OCI-LY1 (cell line): ENCODE data around the gene ADAT3.

Experiments
- H2AFZ ChIP-seq: fragments of 200-600 bp; sonication (generic), shearing (Covaris generic); 2 replicates; pipeline ENCODE4 v1.6.0; 2014; ENCODE audit warnings: antibody characterized with exemption, mild to moderate bottlenecking, low read length
- H3F3A ChIP-seq: fragments of 200-600 bp; sonication (generic), shearing (Covaris generic); 2 replicates; pipeline ENCODE4 v1.6.0; 2014; ENCODE audit warnings: mild to moderate bottlenecking, antibody characterized with exemption, low read length, moderate library complexity; ENCODE audit not compliant: insufficient read depth
- H3K27ac ChIP-seq: fragments of 200-600 bp; sonication (generic); 2 replicates; pipeline ENCODE4 v1.5.1; 2014; ENCODE audit warnings: low read length, mixed run types, mild to moderate bottlenecking, low read depth; ENCODE audit not compliant: poor library complexity, severe bottlenecking
- H3K27me3 ChIP-seq: fragments of 200-600 bp; sonication (generic); 2 replicates; pipeline ENCODE4 v1.6.0; 2014; ENCODE audit warnings: antibody characterized with exemption, mild to moderate bottlenecking, low read length, moderate library complexity; ENCODE audit not compliant: insufficient read depth
- H3K36me3 ChIP-seq: fragments of 200-600 bp; sonication (generic); 2 replicates; pipeline ENCODE4 v1.6.1; 2014; ENCODE audit warnings: mild to moderate bottlenecking, antibody characterized with exemption, low read length, moderate library complexity, mixed read lengths; ENCODE audit not compliant: insufficient read depth
- H3K4me1 ChIP-seq: fragments of 200-600 bp; sonication (generic); 2 replicates; pipeline ENCODE4 v1.5.1; 2014; ENCODE audit warnings: mild to moderate bottlenecking, low read length, moderate library complexity; ENCODE audit not compliant: insufficient read depth, severe bottlenecking
- H3K4me2 ChIP-seq: fragments of 200-600 bp; sonication (generic), shearing (Covaris generic); 2 replicates; pipeline ENCODE4 v1.6.1; 2014; ENCODE audit warnings: low read length
- H3K4me3 ChIP-seq: fragments of 200-600 bp; sonication (generic); 2 replicates; pipeline ENCODE4 v1.5.1; 2014; ENCODE audit warnings: low read length, low read depth, mild to moderate bottlenecking, mixed read lengths; ENCODE audit not compliant: poor library complexity, severe bottlenecking
- H3K79me2 ChIP-seq: fragments of 200-600 bp; shearing (Covaris generic); 2 replicates; pipeline ENCODE4 v1.6.1; 2016; ENCODE audit warnings: mixed run types, low read length, mixed read lengths; ENCODE audit not compliant: insufficient read depth
- H3K9ac ChIP-seq: fragments of 200-600 bp; sonication (generic), shearing (Covaris generic); 2 replicates; pipeline ENCODE4 v1.6.1; 2014; ENCODE audit warnings: mild to moderate bottlenecking, low read length, mixed read lengths
- H3K9me2 ChIP-seq: fragments of 200-600 bp; sonication (generic), shearing (Covaris generic); 2 replicates; pipeline ENCODE4 v1.6.1; 2014; ENCODE audit warnings: low read depth, mild to moderate bottlenecking, low read length, mixed read lengths
- H3K9me3 ChIP-seq: fragments of 200-600 bp; shearing (Covaris generic); 2 replicates; pipeline ENCODE4 v1.6.1; 2014; ENCODE audit warnings: low read length, mixed read lengths
- H4K20me1 ChIP-seq: fragments of 200-600 bp; sonication (generic), shearing (Covaris generic); 2 replicates; pipeline ENCODE4 v1.6.0; 2016; ENCODE audit warnings: mild to moderate bottlenecking, low read length; ENCODE audit not compliant: insufficient read depth
- EZH2 ChIP-seq: fragments of 200-600 bp; sonication (generic), shearing (Covaris generic); IDR thresholded peaks from 2 replicates; pipeline ENCODE4 v1.8.0; 2017; ENCODE audit warnings: borderline replicate concordance, mixed run types, mild to moderate bottlenecking, antibody characterized with exemption, low read length, moderate library complexity, mixed read lengths
- TF ChIP-seq, protein P1 (sequence below): fragments of 200-600 bp; sonication (generic), shearing (Covaris generic); IDR thresholded peaks from 2 replicates; pipeline ENCODE4 v1.5.1; 2017; ENCODE audit warnings: mild to moderate bottlenecking, antibody characterized with exemption, low read length, moderate library complexity, mixed read lengths

Gene ADAT3

DNA sequence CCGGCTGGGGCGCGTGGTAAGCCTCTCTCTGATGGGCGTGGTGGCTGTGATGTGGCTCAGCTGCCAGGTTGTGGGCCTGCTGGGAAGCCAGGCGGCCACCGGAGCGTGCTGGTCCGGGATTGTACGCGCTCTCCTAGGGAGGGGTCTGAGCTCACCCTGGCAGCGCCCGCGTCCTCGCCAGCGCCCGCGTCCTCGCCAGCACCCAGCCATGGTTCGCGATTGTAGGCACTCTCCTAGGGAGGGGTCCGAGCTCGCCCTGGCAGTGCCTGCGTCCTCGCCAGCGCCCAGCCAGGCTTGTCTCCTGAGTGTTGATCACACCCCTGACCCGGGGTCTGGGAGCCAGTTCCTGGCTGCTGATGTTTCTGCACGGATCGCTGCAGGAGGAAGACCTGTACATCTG is 13.8 kb downstream of the ADAT3 start:
- Histone ChIP-seq H3K4me3 (no peak overlapping the region), H2AFZ (no peak overlapping the region), H3K27me3 (no peaks in the 10 kb centered on the region), H3K9ac (no peak overlapping the region), H3K27ac (no peak overlapping the region), H3K4me1 (peaks cover 11% of the 10 kb centered on the region), H3K9me2 (no peaks in the 10 kb centered on the region), H3F3A (no peaks in the 10 kb centered on the region), H3K36me3 (peaks cover 43% of the 10 kb centered on the region), H3K9me3 (no peaks in the 10 kb centered on the region), H4K20me1 (no peaks in the 10 kb centered on the region), H3K4me2 (no peak overlapping the region), H3K79me2 (no peaks in the 10 kb centered on the region)
- no peak for TF ChIP-seq EZH2
- TF ChIP-seq, protein P1, sequence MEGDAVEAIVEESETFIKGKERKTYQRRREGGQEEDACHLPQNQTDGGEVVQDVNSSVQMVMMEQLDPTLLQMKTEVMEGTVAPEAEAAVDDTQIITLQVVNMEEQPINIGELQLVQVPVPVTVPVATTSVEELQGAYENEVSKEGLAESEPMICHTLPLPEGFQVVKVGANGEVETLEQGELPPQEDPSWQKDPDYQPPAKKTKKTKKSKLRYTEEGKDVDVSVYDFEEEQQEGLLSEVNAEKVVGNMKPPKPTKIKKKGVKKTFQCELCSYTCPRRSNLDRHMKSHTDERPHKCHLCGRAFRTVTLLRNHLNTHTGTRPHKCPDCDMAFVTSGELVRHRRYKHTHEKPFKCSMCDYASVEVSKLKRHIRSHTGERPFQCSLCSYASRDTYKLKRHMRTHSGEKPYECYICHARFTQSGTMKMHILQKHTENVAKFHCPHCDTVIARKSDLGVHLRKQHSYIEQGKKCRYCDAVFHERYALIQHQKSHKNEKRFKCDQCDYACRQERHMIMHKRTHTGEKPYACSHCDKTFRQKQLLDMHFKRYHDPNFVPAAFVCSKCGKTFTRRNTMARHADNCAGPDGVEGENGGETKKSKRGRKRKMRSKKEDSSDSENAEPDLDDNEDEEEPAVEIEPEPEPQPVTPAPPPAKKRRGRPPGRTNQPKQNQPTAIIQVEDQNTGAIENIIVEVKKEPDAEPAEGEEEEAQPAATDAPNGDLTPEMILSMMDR: no peak

DNA sequence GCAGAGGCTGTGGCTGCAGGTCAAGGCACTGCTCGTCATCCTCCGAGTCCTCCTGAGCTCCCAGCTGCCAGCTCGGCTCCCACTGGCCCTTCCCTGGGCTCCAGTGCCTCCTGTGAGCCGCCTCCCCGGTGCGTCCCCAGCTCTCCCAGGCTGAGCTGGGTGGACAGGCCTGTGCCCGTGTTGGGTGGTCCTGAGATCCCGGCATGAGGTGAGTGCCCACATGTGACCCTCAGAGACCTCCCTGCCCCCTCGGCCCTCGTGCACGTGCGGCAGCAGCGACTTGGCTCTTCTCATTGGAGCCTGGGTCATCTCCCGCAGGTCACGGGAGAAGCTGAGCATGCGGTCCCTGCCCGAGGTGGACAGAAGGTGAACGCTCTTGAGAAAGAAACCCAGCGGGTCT is 15.4 kb downstream of the ADAT3 start:
- Histone ChIP-seq H3K9ac (no peak overlapping the region), H3K4me2 (no peak overlapping the region), H3K4me3 (no peak overlapping the region), H3K9me2 (no peaks in the 10 kb centered on the region), H4K20me1 (no peaks in the 10 kb centered on the region), H3K27me3 (no peaks in the 10 kb centered on the region), H2AFZ (no peak overlapping the region), H3K27ac (no peak overlapping the region), H3K4me1 (peaks cover 13% of the 10 kb centered on the region), H3K9me3 (no peaks in the 10 kb centered on the region), H3F3A (no peaks in the 10 kb centered on the region), H3K79me2 (no peaks in the 10 kb centered on the region), H3K36me3 (peaks cover 57% of the 10 kb centered on the region)
- TF ChIP-seq EZH2: no peak

DNA sequence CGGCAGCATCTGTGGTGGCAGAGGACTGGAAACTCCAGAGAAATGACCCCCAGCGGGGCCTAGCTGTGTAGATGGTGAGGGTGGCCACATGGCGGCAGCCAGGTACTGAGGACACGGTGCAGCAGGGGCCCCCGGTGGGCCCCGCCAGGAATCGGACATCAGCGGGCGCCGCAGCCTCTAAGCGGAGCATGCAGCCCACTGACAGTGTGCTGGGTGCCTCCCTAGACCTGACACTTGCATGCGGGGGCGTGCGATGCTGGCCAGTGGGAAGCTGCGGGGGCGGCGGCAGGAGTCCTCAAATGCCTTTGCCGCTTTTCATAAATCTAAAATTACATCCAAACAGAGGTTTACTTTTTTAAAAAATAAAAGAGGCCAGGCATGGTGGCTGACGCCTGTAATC is 16.1 kb downstream of the ADAT3 start:
- H3K4me3 ChIP-seq: no peak overlapping the region
- H3K4me2 ChIP-seq: no peak overlapping the region
- H3K4me1 ChIP-seq: peaks cover 13% of the 10 kb centered on the region
- H3K27ac ChIP-seq: no peak overlapping the region
- no peaks in the 10 kb centered on the region for H3K9me3 ChIP-seq
- no peak overlapping the region for H3K9ac ChIP-seq
- H3K9me2 ChIP-seq: no peaks in the 10 kb centered on the region
- H3F3A ChIP-seq: no peaks in the 10 kb centered on the region
- H4K20me1 ChIP-seq: no peaks in the 10 kb centered on the region
- no peak for TF ChIP-seq EZH2
- TF ChIP-seq, protein P1: no peak
- H3K27me3 ChIP-seq: no peaks in the 10 kb centered on the region
- H3K79me2 ChIP-seq: no peaks in the 10 kb centered on the region
- peaks cover 58% of the 10 kb centered on the region for H3K36me3 ChIP-seq
- no peak overlapping the region for H2AFZ ChIP-seq

DNA sequence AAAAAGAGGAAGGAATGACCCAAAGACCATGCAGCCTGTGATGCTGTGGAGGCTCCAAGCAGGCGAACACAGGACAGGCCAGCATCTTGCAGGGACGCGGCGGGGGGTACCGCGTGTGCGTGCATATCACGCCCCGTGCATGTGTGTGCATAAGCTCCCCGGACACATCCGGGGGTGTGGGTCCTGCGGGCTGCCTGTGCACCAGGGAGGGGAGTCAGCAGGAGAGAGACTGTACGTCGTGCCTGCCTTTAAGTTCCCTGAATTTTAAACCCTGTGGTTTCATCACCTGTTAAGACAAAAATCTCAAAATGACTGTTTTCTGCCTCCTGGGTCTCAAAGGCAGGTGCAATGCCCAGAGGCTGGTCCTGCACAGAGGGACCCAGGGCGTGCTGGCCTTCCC is 16.6 kb downstream of the ADAT3 start:
- no peaks in the 10 kb centered on the region for H3K9me3 ChIP-seq
- H3K79me2 ChIP-seq: no peaks in the 10 kb centered on the region
- no peak overlapping the region for H3K4me2 ChIP-seq
- TF ChIP-seq, protein P1: no peak
- TF ChIP-seq EZH2: no peak
- no peaks in the 10 kb centered on the region for H4K20me1 ChIP-seq
- H3K4me3 ChIP-seq: no peak overlapping the region
- H3K36me3 ChIP-seq: peaks cover 58% of the 10 kb centered on the region
- no peak overlapping the region for H3K27ac ChIP-seq
- no peaks in the 10 kb centered on the region for H3K9me2 ChIP-seq
- H3K9ac ChIP-seq: no peak overlapping the region
- H3K27me3 ChIP-seq: no peaks in the 10 kb centered on the region
- no peak overlapping the region for H2AFZ ChIP-seq
- H3F3A ChIP-seq: no peaks in the 10 kb centered on the region
- H3K4me1 ChIP-seq: peaks cover 13% of the 10 kb centered on the region
